Airway epithelial cell (primary cell): Measurements from ENCODE around the gene PELI2. TPM values are rescaled to one million over a fixed set of nuclear protein-coding genes. Genes with fewer than 3 reads are reported as not detected.

Experiments
- total RNA-seq: library from RNA; depleted of rRNA; stranded (reverse); fragments of >200 nt; gene quantifications from 2 replicates; pipeline ENCODE4 v1.2.3, GENCODE V29; 2015

PELI2 gene
- 0.21 and 0.28 TPM in 2 replicates for total RNA-seq

GRCh38 chr14:56117765-56118610 is at the start of gene PELI2:
PELI2 (plus strand) TSS chr14:56118411; CDS start chr14:56118661, 250 bp downstream.

